Esophagus squamous epithelium (tissue), 5 donors: ENCODE measurements around the gene DTNB. TPM values are rescaled to one million over a fixed set of nuclear protein-coding genes. Genes with fewer than 3 reads are reported as not detected.
"Not testable (repeated sequence)": the region's sequence is repeated elsewhere in the genome, so short reads cannot be mapped to it uniquely, and the experiment has no call there.

ENCODE experiments used
- DNase-seq: peaks from one replicate; lab custom pipeline; 2025; lab: John Stamatoyannopoulos, UW
- H3K27ac ChIP-seq, 4 donors: fragments of 200-600 bp; sonication (generic); one replicate each; pipeline ENCODE4 v1.5.1; 2016 to 2019; ENCODE audit warnings: mild to moderate bottlenecking in 1 of 4
- H3K27me3 ChIP-seq, 4 donors: fragments of 200-600 bp; sonication (generic); 1 replicate in 3 of 4; 2 replicates in 1 of 4; pipeline versions ENCODE4 v1.5.1 to v1.6.0; 2017 to 2021; ENCODE audit warnings: antibody characterized with exemption in 1 of 4
- H3K36me3 ChIP-seq, 3 donors: fragments of 200-600 bp; sonication (generic); one replicate each; pipeline ENCODE4 v1.5.1; 2016 to 2019
- H3K4me1 ChIP-seq, 3 donors: fragments of 200-600 bp; sonication (generic); one replicate each; pipeline ENCODE4 v1.5.1; 2017 to 2019
- H3K4me3 ChIP-seq, 4 donors: fragments of 200-600 bp; sonication (generic); 1 replicate in 3 of 4; 2 replicates in 1 of 4; pipeline ENCODE4 v1.5.1; 2016 to 2019; ENCODE audit warnings: mild to moderate bottlenecking in 2 of 4, moderate library complexity in 1 of 4
- H3K9me3 ChIP-seq, 3 donors: fragments of 200-600 bp; sonication (generic); one replicate each; pipeline ENCODE4 v1.5.1; 2016 to 2019
- POLR2A ChIP-seq, 4 donors: fragments of 450-650 bp; IDR thresholded peaks; one replicate each; pipeline ENCODE4 v1.6.1; 2017; ENCODE audit warnings: antibody characterized with exemption in 4 of 4, mild to moderate bottlenecking in 4 of 4, moderate library complexity in 3 of 4
- WGBS, 2 donors: methylation state at CpG; one replicate each; pipeline ENCODE4 v1.1.5; 2018; 5-methylcytosine and 5-hydroxymethylcytosine counted together
- intact Hi-C: fragments of 100-400 bp; cut with DNase I; formaldehyde crosslinking; loops from one replicate; pipeline ENCODE4 v1.15.0; 2022
- total RNA-seq, 4 donors: library from RNA; depleted of rRNA; stranded (reverse); fragments of >200 nt; gene quantifications; one replicate each; pipeline ENCODE4 v1.1.0, GENCODE V29; 2016
- TF ChIP-seq, protein P1 (sequence below), 6 experiments: fragments of 450-650 bp in 4 of 6; fragments of 200-600 bp in 2 of 6; sonication (generic) in 2 of 6; IDR thresholded peaks; one replicate each; pipeline ENCODE4 v1.5.1; 2016 to 2019; ENCODE audit warnings: antibody characterized with exemption in 6 of 6, mild to moderate bottlenecking in 4 of 6, moderate library complexity in 4 of 6
- donor health status: DM: yes; HTN: yes; CAD: no.

Gene DTNB
- total RNA-seq, 4 donors from 2014 or later = 7.8 to 17.2 (median 9.6) TPM

DNA sequence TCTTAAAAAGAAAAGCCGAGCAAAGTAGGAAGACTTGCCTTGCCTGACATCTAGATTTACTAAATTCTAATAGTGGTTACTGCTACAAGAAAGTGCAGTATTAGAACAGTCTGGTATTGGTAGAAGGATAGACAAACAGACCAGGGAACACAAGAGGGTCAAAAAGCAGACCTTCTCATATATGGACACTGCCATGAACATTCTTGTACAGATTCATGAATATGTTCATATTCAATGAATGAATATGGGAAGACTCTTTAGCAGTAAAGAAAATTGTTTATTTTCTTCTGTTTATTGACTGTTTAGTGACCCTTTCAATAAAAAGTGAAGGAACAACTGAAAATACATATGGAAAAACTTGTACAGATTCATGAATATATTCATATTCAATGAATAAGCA is 37.6 kb downstream of the DTNB start:
- intact Hi-C loops = no loop called here
- H3K4me3 ChIP-seq = no peak overlapping the region
- no peak for TF ChIP-seq POLR2A (IDR thresholded peaks at IDR 0.05)
- TF ChIP-seq, protein P1, sequence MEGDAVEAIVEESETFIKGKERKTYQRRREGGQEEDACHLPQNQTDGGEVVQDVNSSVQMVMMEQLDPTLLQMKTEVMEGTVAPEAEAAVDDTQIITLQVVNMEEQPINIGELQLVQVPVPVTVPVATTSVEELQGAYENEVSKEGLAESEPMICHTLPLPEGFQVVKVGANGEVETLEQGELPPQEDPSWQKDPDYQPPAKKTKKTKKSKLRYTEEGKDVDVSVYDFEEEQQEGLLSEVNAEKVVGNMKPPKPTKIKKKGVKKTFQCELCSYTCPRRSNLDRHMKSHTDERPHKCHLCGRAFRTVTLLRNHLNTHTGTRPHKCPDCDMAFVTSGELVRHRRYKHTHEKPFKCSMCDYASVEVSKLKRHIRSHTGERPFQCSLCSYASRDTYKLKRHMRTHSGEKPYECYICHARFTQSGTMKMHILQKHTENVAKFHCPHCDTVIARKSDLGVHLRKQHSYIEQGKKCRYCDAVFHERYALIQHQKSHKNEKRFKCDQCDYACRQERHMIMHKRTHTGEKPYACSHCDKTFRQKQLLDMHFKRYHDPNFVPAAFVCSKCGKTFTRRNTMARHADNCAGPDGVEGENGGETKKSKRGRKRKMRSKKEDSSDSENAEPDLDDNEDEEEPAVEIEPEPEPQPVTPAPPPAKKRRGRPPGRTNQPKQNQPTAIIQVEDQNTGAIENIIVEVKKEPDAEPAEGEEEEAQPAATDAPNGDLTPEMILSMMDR (IDR thresholded peaks at IDR 0.05) = no peak

DNA sequence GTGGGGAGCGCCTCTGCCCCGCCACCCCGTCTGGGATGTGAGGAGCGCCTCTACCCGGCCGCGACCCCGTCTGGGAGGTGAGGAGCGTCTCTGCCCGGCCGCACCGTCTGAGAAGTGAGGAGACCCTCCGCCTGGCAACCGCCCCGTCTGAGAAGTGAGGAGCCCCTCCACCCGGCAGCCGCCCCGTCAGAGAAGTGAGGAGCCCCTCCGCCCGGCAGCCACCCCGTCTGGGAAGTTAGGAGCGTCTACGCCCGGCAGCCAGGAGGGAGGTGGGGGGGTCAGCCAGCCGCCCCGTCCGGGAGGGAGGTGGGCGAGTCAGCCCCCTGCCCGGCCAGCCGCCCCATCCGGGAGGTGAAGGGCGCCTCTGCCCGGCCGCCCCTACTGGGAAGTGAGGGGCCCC is 39.6 kb downstream of the DTNB start:
- WGBS, 2 donors = no CpG with 5 or more reads among the region's 34 CpGs
- intact Hi-C loops, H3K36me3 ChIP-seq, H3K4me1 ChIP-seq, H3K4me3 ChIP-seq, DNase-seq, H3K27ac ChIP-seq, H3K9me3 ChIP-seq, H3K27me3 ChIP-seq: not testable (repeated sequence)

More for the DNA sequence above, 37.6 kb downstream of the DTNB start:
- no peaks in the 10 kb centered on the region for H3K4me1 ChIP-seq
- DNase-seq = no peak
- no peaks in the 10 kb centered on the region for H3K36me3 ChIP-seq
- no peaks in the 10 kb centered on the region for H3K27me3 ChIP-seq
- 95 to 100% methylated on average over 1 of the region's 1 CpG for WGBS, 2 donors
- no peak overlapping the region for H3K27ac ChIP-seq
- H3K9me3 ChIP-seq = no peaks in the 10 kb centered on the region

DNA sequence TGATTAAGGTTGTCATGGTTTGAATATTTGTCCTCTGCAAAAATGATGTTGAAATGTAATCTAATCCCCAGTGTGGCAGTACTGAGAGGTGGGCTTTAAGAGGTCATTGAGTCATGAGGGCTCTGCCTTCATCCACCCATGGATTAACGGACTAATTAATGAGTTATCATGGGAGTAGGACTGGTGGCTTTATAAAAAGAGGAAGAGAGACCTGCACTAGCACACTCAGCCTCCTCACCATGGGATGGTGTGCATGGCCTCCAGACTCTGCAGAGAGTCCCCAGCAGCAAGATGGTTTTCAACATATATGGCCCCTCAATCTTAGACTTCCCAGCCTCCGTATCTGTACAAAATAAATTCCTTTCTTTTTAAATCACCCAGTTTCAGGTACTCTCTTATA is 41.0 kb downstream of the DTNB start:
- intact Hi-C loops = no loop called here
- 85 to 87% methylated on average over 2 of the region's 2 CpGs for WGBS, 2 donors
- no peak for DNase-seq
- no peak overlapping the region for H3K4me3 ChIP-seq
- TF ChIP-seq, protein P1 (IDR thresholded peaks at IDR 0.05) = no peak
- no peak for TF ChIP-seq POLR2A (IDR thresholded peaks at IDR 0.05)
- H3K27me3 ChIP-seq = no peaks in the 10 kb centered on the region
- peaks cover 0 to 11% (median 6%) of the 10 kb centered on the region in 3 donors for H3K36me3 ChIP-seq
- no peak overlapping the region for H3K27ac ChIP-seq
- no peaks in the 10 kb centered on the region for H3K9me3 ChIP-seq
- no peaks in the 10 kb centered on the region for H3K4me1 ChIP-seq

DNA sequence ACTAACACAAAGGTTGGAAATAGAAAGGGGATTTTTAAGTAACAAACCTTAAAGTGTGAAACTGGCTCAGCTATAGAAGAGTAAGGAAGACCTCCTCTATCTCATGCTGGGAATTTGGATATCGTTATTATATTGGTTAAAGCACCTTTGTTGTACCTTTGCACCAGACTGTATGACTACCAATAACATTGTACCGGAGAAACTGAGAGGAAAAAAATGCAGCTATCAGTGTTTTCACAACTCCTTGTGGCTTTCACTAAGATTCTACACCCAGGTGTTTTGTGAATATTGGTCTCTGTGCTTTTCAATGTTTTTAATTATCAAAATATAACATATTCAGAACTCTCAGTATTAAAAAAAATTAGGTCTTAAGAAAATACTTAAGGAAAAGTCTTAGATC is 48.7 kb downstream of the DTNB start:
- no peak for DNase-seq
- H3K4me3 ChIP-seq = no peak overlapping the region
- WGBS, 2 donors = 94 to 98% methylated on average over 2 of the region's 2 CpGs
- no peaks in the 10 kb centered on the region for H3K9me3 ChIP-seq
- peaks cover 0 to 37% (median 6%) of the 10 kb centered on the region in 3 donors for H3K36me3 ChIP-seq
- TF ChIP-seq, protein P1 (IDR thresholded peaks at IDR 0.05) = no peak
- no peak for TF ChIP-seq POLR2A (IDR thresholded peaks at IDR 0.05)
- peaks cover 0 to 2% (median under 1%) of the 10 kb centered on the region in 3 donors for H3K4me1 ChIP-seq
- intact Hi-C loops = no loop called here
- no peak overlapping the region for H3K27ac ChIP-seq
- H3K27me3 ChIP-seq = no peaks in the 10 kb centered on the region

DNA sequence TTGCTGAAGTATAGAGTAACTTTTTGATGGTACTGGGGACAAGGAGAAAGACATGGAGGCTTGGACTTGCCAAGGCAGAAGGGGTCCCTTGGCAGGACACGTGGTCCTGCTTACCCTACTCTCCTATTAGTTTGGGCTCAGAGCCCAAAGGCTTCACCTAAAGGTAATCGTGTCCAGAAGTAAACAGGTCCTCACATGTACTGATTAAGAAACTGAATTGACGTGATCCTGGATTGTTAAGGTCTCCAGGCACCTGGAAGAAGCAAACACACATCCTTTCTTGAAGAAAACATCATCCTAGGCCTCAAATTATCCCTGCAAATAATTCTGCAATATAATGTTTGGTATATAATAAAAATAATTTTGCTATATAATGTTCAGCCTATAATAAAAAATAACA is 50.0 kb downstream of the DTNB start:
- H3K4me3 ChIP-seq = no peak overlapping the region
- WGBS, 2 donors = 36 to 40% methylated on average over 3 of the region's 3 CpGs
- DNase-seq = no peak
- H3K27me3 ChIP-seq = no peaks in the 10 kb centered on the region
- intact Hi-C loops = no loop called here
- H3K36me3 ChIP-seq = peaks cover 0 to 36% (median 6%) of the 10 kb centered on the region in 3 donors
- no peaks in the 10 kb centered on the region for H3K9me3 ChIP-seq
- no peak overlapping the region for H3K27ac ChIP-seq
- TF ChIP-seq, protein P1 (IDR thresholded peaks at IDR 0.05) = no peak
- H3K4me1 ChIP-seq = peaks cover 0 to 15% (median 12%) of the 10 kb centered on the region in 3 donors

DNA sequence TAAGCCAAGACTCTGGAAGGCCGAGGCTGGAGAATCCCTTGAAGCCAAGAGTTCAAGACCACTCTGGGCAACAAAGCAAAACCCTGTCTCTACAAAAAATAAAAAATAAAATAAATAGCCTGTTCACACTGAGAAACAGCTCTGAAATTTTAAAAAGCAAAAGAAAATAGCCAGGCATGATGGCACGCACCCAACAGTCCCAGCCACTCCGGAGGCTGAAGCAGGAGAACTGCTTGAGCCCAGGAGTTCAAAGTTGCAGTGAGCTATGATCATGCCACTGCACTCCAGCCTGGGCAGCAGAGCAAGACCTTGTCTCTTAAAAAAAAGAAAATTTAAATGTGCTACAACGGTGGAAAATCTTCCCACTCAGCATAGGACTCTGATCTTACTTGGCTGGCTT is 52.7 kb downstream of the DTNB start:
- no peaks in the 10 kb centered on the region for H3K9me3 ChIP-seq
- TF ChIP-seq, protein P1 (IDR thresholded peaks at IDR 0.05) = no peak
- TF ChIP-seq POLR2A (IDR thresholded peaks at IDR 0.05) = no peak
- 73 to 84% methylated on average over 4 of the region's 4 CpGs for WGBS, 2 donors
- peaks cover 0 to 25% (median 16%) of the 10 kb centered on the region in 3 donors for H3K4me1 ChIP-seq
- H3K36me3 ChIP-seq = peaks cover 0 to 9% (median 0%) of the 10 kb centered on the region in 3 donors
- no peaks in the 10 kb centered on the region for H3K27me3 ChIP-seq
- intact Hi-C loops = no loop called here
- no peak overlapping the region for H3K27ac ChIP-seq
- no peak overlapping the region for H3K4me3 ChIP-seq
- no peak for DNase-seq
